ES-I3 (cell line): ENCODE data around the gene NRXN3.

Experiments used
- H3K36me3 ChIP-seq: 2 replicates; pipeline ENCODE4 v1.6.1; 2013; ENCODE audit warnings: mild to moderate bottlenecking, low read length, control low read depth, moderate library complexity; ENCODE audit not compliant: insufficient read depth
- H3K4me1 ChIP-seq: 2 replicates; pipeline ENCODE4 v1.6.1; 2013; ENCODE audit warnings: mild to moderate bottlenecking, control low read depth, low read length; ENCODE audit not compliant: insufficient read depth
- H3K9ac ChIP-seq: 2 replicates; pipeline ENCODE4 v1.6.1; 2013; ENCODE audit warnings: low read depth, mild to moderate bottlenecking, low read length, moderate library complexity
- H3K9me3 ChIP-seq: 2 replicates; pipeline ENCODE4 v1.6.1; 2013; ENCODE audit warnings: mild to moderate bottlenecking, low read length, moderate library complexity; ENCODE audit not compliant: control insufficient read depth, insufficient read depth

The NRXN3 gene

GRCh38 chr14:79487632-79488031 is 1317.5 kb downstream of the NRXN3 start:
- peaks cover 15% of the 10 kb centered on the region for H3K4me1 ChIP-seq
- no peak overlapping the region for H3K9ac ChIP-seq
- no peaks in the 10 kb centered on the region for H3K36me3 ChIP-seq
- no peaks in the 10 kb centered on the region for H3K9me3 ChIP-seq

GRCh38 chr14:79491161-79491560 is 1321.0 kb downstream of the NRXN3 start:
- no peaks in the 10 kb centered on the region for H3K9me3 ChIP-seq
- H3K4me1 ChIP-seq, result no peaks in the 10 kb centered on the region
- no peak overlapping the region for H3K9ac ChIP-seq
- no peaks in the 10 kb centered on the region for H3K36me3 ChIP-seq

- no peaks in the 10 kb centered on the region for H3K4me1 ChIP-seq
- H3K9ac ChIP-seq, result no peak overlapping the region
- no peaks in the 10 kb centered on the region for H3K36me3 ChIP-seq
- no peaks in the 10 kb centered on the region for H3K9me3 ChIP-seq
Measured at GRCh38 chr14:79493081-79493645, 1323.0 kb downstream of the NRXN3 start.

GRCh38 chr14:79496701-79497100 is 1326.5 kb downstream of the NRXN3 start:
- Histone ChIP-seq H3K4me1 (no peaks in the 10 kb centered on the region), H3K36me3 (no peaks in the 10 kb centered on the region), H3K9me3 (no peaks in the 10 kb centered on the region), H3K9ac (no peak overlapping the region)

GRCh38 chr14:79500489-79500888 is 1330.3 kb downstream of the NRXN3 start:
- Histone ChIP-seq H3K9me3 (no peaks in the 10 kb centered on the region), H3K36me3 (no peaks in the 10 kb centered on the region), H3K9ac (no peak overlapping the region)

GRCh38 chr14:79502136-79502750 is 1332.1 kb downstream of the NRXN3 start:
- Histone ChIP-seq H3K9ac (no peak overlapping the region; the same call in 1 of the 2 replicates), H3K9me3 (no peaks in the 10 kb centered on the region), H3K36me3 (no peaks in the 10 kb centered on the region), H3K4me1 (peaks cover 9% of the 10 kb centered on the region; the same call in 1 of the 2 replicates)

More at GRCh38 chr14:79500489-79500888, 1330.3 kb downstream of the NRXN3 start:
- H3K4me1 ChIP-seq, result peaks cover 9% of the 10 kb centered on the region; the same call in 1 of the 2 replicates

GRCh38 chr14:79502751-79503148 is 1332.6 kb downstream of the NRXN3 start:
- Histone ChIP-seq H3K9ac (no peak overlapping the region), H3K9me3 (no peaks in the 10 kb centered on the region), H3K36me3 (no peaks in the 10 kb centered on the region), H3K4me1 (peaks cover 9% of the 10 kb centered on the region; the same call in 1 of the 2 replicates)

GRCh38 chr14:79510659-79511058 is 1340.5 kb downstream of the NRXN3 start:
- Histone ChIP-seq H3K9me3 (no peaks in the 10 kb centered on the region), H3K36me3 (no peaks in the 10 kb centered on the region), H3K9ac (no peak overlapping the region), H3K4me1 (peaks cover 11% of the 10 kb centered on the region)

GRCh38 chr14:79511146-79511545 is 1341.0 kb downstream of the NRXN3 start:
- no peak overlapping the region for H3K9ac ChIP-seq
- H3K36me3 ChIP-seq, result no peaks in the 10 kb centered on the region
- H3K4me1 ChIP-seq, result peaks cover 13% of the 10 kb centered on the region
- H3K9me3 ChIP-seq, result no peaks in the 10 kb centered on the region

GRCh38 chr14:79513446-79513845 is 1343.3 kb downstream of the NRXN3 start:
- H3K9ac ChIP-seq, result no peak overlapping the region
- peaks cover 13% of the 10 kb centered on the region for H3K4me1 ChIP-seq
- H3K36me3 ChIP-seq, result no peaks in the 10 kb centered on the region
- H3K9me3 ChIP-seq, result no peaks in the 10 kb centered on the region

- H3K4me1 ChIP-seq, result peaks cover 13% of the 10 kb centered on the region
- no peaks in the 10 kb centered on the region for H3K9me3 ChIP-seq
- H3K9ac ChIP-seq, result no peak overlapping the region
- H3K36me3 ChIP-seq, result no peaks in the 10 kb centered on the region
Measured at GRCh38 chr14:79514700-79515099, 1344.5 kb downstream of the NRXN3 start.

- H3K36me3 ChIP-seq, result no peaks in the 10 kb centered on the region
- H3K4me1 ChIP-seq, result peaks cover 13% of the 10 kb centered on the region
- no peaks in the 10 kb centered on the region for H3K9me3 ChIP-seq
- H3K9ac ChIP-seq, result no peak overlapping the region
Measured at GRCh38 chr14:79515158-79515557, 1345.0 kb downstream of the NRXN3 start.

- Histone ChIP-seq H3K36me3 (no peaks in the 10 kb centered on the region), H3K4me1 (peaks cover 13% of the 10 kb centered on the region), H3K9me3 (no peaks in the 10 kb centered on the region), H3K9ac (no peak overlapping the region)
Measured at GRCh38 chr14:79516009-79516408, 1345.8 kb downstream of the NRXN3 start.

GRCh38 chr14:79525416-79525815 is 1355.2 kb downstream of the NRXN3 start:
- Histone ChIP-seq H3K9ac (no peak overlapping the region), H3K36me3 (no peaks in the 10 kb centered on the region), H3K4me1 (no peaks in the 10 kb centered on the region; the same call in 1 of the 2 replicates), H3K9me3 (no peaks in the 10 kb centered on the region)

GRCh38 chr14:79528828-79529416 is 1358.7 kb downstream of the NRXN3 start:
- H3K9ac ChIP-seq, result no peak overlapping the region
- peaks cover under 1% of the 10 kb centered on the region; the same call in 1 of the 2 replicates for H3K4me1 ChIP-seq
- H3K36me3 ChIP-seq, result no peaks in the 10 kb centered on the region

More at GRCh38 chr14:79528828-79529416, 1358.7 kb downstream of the NRXN3 start:
- no peaks in the 10 kb centered on the region for H3K9me3 ChIP-seq
